Stimulated activated CD4-positive, alpha-beta T cell treated with anti-CD3 and anti-CD28 coated beads, TNF-alpha, amount 100 ng/mL, for 24 hours (primary cell): ENCODE data around the gene ZNF416.

Experiments used
- DNase-seq, 3 experiments: peaks; one replicate each; pipeline ENCODE4 v3.0.0-alpha.2; 2020; ENCODE audit warnings: low read depth in 3 of 3

The ZNF416 gene

DNA sequence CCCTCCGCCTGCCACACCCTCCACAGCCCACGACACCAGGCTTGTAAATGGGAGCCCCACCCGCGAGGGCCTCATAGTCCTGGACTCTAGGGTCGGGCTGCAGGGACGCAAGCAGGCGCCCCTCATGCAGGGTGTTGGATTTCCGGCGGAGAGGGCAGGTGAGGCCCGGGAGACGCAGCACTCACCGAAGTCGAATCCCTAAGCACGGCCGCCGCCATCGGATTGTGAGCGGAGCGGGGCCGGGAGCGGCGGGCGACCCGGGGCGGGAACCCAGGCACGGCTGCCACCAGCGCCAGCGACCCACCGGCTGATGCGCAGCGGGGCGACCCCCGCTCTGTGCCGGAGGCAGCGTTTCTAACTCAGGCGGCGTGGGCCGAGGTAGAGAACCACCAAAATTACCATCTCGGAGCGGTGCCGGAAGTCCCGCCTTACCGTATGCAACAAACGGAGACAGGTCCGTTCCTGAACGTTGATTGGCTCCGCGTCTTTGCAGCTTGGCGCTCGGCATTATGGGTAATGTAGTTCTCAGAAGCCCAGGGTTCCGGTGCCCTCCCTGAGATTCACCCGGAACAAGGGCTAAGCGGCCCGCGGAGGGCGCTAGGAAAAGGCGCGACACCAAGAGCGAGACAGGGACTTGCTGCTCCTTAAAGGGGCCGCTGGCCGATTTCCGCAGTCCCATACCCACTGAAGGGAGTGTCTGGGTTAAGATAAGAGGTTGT, at the start of gene ZNF416:
Gene ZNF416 (minus strand): TSS at position 425 of the 719 bp plus-strand sequence. CDS start 207 bp downstream, at position 218.
- peak; percentile 91 to 97 (median 91) for DNase-seq

DNA sequence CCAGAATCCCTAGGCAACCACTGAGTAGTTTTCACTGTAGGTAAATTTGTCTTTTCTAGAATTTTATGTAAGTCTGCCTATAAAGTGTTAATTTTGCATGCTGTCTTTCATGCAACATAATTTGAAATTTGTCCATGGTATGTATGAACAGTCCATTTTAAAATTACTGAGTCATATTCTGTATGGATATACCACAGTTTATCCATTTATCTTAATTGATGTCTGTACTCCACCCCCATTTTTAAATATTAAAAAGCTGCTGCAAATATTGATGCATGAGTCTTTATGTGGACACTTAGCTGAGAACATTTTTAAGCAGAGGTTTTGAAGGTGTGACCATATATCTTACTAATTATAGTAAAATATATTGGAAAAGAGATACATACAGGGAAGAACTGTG, 44.4 kb upstream of the ZNF416 start:
- DNase-seq = no peak

DNA sequence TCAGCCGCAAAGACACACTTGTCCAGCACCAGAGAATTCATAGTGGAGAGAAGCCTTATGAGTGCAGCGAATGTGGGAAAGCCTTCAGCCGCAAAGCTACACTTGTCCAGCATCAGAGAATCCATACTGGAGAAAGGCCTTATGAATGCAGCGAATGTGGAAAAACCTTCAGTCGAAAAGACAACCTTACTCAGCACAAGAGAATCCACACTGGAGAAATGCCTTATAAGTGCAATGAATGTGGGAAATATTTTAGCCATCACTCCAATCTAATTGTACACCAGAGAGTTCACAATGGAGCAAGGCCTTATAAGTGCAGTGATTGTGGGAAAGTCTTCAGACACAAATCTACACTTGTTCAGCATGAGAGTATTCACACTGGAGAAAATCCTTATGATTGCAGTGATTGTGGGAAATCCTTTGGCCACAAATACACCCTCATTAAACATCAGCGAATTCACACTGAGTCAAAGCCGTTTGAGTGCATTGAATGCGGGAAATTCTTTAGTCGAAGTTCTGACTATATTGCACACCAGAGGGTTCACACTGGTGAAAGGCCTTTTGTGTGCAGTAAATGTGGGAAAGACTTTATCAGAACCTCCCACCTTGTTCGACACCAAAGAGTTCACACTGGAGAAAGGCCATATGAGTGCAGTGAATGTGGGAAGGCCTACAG, 42.1 kb upstream of the ZNF416 start:
- DNase-seq = no peak

DNA sequence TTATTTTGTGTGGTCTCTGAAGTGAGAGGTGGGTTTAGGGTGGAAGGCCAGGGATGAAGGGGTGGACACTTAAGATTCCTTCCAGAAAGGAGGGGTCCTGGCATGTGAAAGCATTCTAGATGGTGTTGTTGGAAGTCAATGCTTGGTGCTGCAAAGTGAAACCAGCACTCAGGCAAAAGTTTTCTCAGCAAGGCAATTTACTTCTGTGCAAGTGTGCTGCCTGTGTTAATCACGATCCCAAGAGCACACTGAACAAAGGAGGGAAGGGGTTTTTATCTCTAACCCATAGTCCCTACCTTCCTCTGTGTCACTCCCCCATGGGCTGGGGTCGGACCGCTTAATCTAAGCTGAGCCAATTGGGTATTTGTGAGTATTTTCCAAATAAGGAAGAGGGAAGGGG, 36.6 kb upstream of the ZNF416 start:
- DNase-seq = no peak

DNA sequence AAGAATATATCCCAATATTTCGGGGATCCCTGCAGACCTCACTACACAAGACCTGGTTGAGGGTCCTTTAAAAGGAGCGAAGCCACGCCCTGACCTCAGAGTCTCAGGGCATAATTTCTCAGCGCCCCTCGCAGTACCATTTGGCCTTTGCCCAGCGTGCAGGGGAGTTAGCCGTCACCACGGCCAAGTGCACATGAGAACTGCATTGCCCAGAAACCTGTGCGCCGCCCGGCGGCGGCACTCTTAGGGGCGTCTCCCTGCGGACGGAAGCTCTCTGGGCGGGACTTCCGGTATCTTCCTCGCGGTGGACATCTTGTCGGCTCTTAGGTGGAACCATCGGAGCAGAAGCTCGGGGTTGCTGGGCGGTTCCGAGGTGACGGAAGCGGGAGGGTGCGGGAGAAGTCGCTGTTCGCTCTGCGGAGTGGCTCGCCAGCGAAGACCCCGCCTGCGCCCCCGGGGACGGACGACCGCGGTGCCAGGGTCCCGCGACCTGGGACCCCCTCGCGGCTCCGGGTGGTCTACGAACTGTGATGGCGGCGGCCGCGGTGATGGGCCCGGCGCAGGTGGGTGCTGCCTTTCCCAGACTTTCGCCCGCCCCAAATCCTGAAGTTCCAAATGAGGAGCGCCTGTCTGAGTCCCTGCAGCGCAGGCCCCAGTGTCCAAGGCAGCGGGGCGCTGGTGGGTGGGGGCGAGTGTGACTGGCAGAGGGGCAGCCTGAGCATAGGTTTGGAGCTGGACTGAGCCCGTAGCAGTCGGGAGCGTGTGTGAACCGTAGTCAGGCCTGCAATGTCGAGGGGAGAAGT, 35.4 kb upstream of the ZNF416 start, which contains the start of gene ZNF134:
Gene ZNF134 (plus strand): TSS at position 302 of the 803 bp plus-strand sequence. CDS start 5,227 bp downstream, outside the sequence.
- peak; percentile 85 to 88 (median 85) for DNase-seq

DNA sequence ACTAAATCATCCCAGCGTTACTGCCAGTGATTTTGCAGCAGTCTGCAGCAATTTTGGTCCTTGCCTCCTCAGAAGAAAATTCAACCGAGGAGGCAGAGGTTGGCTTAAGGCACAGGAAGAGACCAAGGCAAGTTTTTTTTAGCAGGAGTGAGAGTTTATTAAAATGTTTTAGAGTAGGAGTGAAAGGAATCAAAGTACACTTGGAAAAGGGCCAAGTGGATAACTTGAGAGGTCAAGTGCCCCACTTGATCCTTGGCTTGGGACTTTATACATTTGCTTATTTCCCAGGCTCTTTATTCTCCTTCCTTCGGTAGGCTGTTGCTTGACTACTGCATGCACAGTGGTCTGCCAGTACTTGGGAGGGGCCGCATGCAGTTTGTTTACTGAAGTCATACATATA, 32.4 kb upstream of the ZNF416 start:
- DNase-seq = no peak

DNA sequence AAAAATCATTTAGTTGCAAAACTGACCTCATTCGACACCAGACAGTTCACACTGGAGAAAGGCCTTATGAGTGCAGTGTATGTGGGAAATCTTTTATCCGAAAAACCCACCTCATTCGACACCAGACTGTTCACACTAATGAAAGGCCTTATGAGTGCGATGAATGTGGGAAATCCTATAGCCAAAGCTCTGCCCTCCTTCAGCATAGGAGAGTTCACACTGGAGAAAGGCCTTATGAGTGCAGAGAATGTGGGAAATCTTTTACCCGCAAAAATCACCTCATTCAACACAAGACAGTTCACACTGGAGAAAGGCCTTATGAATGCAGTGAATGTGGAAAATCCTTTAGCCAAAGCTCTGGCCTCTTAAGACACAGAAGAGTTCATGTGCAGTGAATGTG, 28.2 kb upstream of the ZNF416 start:
- DNase-seq = no peak

DNA sequence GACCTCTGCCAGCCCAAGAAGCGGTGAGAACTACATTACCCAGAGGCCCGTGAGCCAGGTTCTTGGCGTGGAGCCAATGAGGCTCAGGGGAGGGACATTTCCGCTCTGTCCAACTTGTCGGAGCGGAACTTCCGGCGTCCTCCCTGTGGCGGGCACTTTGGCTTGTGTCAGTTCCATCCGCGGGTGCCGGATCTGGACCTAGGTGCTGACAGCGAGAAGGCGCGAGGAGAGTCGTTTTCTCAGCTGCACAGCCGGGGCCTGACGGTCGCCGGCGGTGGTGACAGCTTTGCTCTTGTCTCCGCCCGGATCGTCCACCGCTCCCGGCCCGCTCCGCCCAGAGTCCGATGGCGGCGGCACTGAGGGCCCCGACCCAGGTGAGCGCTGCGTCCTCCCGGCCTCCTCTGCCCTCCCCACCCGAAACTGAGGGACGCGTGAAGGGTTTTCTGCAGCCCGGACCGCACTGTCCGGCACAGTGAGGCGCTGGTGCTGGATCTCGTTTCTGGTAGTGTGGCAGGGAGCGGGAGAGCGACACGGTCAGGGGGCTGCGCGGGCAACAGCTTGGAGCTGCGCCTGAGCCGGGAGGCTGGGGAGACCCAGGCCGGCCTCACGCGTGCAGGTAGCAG, 21.2 kb upstream of the ZNF416 start, which contains the start of gene ZNF530:
Gene ZNF530 (plus strand): TSS at position 125 of the 623 bp plus-strand sequence. CDS start 4,461 bp downstream, outside the sequence.
- peak; percentile 83 to 87 (median 85) for DNase-seq

DNA sequence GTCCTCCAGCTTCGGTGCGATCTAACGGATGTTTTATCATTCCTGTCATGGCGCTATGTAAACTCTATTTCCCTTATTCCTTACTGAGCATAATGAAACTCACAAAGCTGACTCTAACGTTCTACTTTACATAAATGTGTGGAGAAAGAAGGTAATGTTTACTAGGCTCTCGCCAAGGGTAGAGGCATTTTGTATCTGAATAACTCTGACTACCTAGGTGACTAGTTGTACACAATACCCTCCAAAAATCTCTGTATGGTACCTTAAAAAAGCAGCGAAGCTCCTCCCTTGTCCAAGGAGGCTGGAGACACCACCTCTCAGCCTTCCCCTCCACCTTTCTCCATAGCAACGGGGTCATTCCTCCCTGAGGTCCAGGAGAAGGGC, 20.7 kb upstream of the ZNF416 start:
- DNase-seq = no peak

DNA sequence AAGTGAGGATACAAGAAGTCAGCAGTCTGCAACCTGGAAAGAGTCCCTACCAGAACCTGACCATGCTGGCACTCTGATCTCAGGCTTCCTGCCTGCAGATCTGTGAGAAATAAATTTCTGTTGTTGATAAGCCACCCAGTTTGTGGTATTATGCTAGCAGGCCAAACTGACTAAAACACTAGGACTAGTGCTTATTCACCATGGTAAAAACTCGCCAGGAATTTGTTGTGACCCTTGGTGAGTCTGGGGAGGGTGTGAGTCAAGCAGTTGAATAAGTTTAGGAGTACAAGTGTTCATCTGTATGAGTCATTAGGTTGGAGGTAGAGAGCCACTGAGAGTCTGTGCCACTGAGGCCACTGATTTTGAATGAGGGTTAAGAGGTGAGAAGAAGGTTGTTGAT, 8.8 kb upstream of the ZNF416 start:
- no peak for DNase-seq

DNA sequence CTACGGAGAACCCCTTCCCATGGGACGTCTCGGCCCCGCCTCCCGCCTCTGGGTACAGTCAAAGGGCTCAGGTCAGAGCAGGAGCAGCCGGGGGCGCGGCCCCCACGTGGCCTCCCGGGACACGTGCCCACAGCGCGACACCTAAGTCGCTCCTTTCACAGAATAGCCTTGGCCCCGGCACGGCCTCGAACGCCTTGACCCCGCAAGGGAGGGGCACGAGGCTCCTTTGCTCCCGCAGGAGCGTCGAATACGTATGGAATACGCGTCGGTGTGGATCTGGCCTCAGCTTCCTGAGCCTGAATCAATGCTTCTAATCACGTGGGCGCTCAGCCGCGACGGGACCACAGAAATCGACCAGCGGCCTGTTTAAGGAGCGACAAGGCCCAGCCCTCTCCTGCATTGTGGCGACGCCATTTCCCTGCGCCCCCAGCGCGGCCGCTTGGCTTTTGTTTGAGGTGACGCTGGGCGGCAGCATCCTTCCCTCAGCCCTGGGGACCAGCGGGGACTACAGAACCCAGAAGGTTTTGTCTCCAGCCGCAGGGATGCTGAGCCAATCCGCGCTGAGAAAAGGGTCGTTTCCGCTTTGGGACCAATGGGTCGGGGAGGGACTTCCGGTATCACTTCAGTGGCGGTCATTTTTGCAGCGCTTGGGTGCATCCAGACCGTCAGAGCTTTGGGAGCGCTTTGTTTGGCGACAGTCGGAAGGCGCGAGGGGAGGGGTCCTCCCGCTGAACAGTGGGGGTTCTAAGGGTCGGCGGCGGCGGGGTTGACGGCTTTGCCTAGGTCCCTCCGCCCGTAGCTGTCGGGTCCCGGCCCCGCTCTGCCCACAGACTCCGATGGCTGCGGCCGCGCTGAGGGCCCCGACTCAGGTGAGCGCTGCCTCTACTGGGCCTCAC, 5.1 kb upstream of the ZNF416 start, which contains the start of gene ZIK1:
Gene ZIK1 (plus strand): TSS at position 625 of the 896 bp plus-strand sequence. CDS start 212 bp downstream, at position 837.
- DNase-seq = peak; percentile 72 to 80 (median 77)

DNA sequence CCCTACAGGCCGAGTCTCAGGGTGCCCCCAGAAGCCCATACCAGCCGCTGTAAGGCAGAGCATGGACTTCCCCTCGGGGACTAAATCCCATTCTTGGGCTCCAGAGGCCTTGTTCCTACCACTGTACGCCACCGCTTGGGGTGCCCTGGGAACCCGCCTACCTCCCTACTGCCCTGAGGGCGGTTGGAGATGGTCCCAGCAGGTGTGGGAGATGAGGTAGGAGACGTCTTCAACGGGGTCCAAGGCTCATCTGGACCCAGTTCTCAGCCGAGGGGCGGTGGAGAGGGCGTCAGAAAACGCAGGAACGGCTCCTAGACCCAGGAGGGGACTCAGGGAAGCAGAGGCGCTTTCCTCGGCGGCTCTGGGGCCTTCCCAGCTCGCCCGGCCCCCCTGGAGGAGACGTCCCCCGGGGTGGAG, 4.4 kb upstream of the ZNF416 start:
- DNase-seq = no peak

DNA sequence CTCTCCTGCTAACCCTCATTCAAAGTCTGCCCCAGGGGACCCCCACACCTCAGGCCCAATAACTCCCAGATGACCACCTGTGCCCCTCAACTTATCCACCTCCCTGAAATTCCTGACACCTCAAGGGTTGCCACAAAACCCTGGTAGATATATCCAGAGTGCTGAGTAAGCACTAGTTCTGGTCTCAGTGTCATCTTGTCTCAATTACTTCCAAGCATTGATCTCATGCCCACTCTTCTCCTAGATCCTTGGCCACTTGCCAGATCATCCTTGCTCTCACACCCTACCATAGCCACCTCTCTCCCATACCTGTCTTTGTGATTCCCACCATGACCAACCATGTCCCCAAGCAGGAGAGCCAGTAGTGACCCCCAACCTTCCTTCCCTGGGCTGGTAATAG, 2.0 kb downstream of the ZNF416 start:
- DNase-seq = no peak

DNA sequence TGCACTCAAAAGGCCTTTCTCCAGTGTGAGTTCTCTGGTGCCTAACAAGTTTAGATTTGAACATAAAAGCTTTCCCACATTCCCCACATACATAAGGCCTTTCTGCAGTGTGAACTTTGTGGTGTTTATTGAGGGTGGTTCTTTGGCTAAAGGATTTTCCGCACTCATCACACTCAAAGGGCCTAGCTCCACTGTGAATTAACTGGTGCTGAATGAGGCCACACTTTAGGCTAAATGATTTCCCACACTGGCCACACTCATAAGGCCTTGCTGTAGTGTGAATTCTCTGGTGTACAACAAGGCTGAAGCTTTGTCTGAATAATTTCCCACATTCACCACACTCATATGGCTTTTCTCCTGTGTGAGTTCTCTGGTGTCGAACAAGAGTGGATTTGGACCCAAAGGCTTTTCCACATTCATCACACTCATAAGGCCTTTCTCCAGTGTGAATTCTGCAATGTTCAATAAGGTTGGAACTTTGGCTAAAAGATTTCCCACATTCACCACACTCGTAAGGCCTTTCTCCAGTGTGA, 6.2 kb downstream of the ZNF416 start:
- DNase-seq = no peak

DNA sequence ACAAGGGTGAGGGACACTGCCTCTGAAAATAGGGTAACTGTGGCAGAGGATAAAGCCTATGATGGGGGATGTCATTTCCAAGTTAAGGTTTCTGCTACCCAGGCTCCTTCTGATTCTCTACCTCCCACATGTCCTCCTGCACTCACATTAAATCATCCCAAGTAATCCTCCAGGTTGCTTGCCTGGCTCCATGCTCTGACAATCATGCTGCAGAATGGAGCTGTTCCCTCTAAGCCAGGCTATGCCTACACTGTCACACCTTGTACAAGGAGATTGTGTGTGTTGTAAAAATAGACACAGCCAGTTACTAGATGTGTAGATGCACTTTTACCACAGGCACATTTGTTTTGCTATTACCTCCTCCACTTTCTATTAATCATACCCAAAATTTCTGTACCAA, 8.0 kb downstream of the ZNF416 start:
- no peak for DNase-seq

DNA sequence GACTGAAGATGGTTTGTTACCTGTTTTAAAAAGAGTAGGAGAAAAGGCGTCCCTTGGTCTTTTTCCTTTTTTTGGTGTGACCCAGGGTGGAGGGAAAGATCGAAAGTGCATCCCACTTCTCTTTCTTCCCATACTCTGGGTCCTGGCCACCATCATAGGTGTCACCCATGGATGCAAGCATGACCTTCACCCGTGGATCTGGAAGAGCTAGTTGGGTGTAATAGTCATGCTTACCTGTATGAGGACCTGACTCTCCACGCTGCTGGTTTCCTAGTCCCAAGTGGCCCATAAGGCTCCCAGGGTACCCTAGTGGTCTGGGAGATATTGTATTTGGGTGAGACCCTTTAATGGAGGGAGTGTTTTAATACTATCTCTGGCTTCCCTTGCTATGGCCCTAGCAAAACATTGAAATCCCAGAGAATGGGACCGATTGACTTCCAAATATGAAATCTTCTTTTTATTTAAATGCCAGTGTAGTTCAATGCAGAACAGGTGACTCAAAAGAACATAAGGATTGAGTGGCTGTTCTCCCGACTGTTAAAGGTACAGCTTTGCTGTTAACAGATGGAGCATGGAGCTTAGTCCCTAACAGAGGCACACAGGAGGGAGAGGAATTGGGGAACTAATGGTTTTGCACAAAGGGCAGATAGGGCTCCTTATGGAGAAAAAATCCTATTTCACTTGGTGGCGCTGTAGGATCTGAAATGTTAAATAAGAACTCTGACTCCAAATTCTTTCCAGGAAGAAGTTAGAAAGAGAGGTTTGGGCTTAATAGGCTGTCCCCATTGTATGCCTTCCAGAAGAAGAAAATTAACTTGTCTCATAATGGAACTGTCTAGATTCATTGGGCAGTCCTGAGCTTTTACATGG, 12.1 kb downstream of the ZNF416 start:
- DNase-seq = no peak

DNA sequence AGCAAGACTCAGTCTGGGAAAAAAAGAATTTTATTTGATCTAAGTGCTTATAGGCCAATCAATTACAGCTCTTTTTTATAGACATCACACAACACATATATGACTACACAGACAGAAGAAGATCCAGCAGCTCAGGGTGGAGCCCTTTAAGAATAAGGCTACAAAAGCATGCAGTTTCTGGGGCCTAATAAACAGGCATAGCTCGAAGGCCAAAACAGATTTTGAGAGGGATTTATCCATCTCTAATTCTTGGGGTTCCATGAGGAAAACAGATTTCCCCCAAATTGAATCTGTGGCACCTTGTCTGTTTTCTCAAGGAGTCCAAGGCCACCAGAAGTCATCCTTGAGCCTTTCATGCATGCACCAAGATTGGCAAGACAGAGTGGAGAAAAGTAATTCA, 15.2 kb downstream of the ZNF416 start:
- no peak for DNase-seq

DNA sequence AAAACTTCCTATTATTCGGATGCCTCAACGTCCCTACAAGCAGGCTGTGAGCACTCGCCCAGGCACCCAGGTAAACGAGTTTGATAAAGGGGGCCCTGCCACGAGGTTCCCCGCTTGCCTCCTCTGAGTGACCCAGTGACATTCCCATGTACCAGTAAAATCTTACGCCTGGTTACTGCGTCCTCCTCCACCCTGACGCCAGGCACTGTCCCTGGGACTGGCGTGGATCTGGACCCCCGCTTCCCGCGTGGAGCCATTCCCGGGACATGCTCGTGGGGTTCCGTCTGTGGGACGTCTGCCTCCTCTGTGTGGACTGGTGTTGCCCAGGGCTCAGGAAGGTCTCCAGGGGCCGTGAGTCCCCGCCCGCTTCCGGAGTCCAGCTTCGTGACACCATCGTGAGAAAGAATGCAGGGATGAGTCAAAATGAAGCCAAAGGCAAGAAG, 18.6 kb downstream of the ZNF416 start:
- DNase-seq = no peak

DNA sequence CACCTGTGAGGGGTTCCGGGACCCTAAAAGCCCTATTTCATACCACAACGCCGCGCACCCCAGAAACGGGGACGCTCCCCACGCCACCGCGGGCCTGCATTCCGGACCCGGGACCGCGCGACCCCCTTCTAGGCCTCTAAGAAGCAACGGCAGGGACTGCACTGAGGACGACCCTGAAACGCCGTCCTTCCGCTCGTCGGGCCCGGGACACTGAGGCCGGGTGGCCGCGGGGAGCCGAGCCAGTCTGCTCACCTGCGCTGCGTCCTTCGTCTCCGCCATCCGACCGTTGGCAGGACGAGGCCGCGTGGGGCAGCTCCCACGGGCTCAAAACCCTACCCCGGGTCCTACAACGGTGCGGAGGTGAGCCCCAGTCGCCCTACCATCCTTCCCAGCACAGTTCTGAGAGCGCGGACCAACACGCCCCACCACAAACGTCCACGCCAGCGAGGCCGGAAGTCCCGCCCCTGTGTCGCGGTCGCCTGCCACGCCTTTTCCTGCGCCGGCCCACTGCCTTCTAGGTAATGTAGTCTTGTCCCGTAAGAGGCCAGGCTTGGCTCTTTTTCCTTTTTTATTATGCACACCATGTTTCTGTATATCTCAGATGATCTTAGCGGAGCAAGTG, 19.2 kb downstream of the ZNF416 start, which contains the start of gene ZNF550:
Gene ZNF550 (minus strand): TSS at position 460 of the 622 bp plus-strand sequence. CDS start 181 bp downstream, at position 279.
- peak; percentile 79 to 87 (median 83) for DNase-seq
